NCI-H1694 treated with DMSO at 0.1 percent for 48 hours (cell line): ENCODE measurements around the gene LPP.

Experiments
- DNase-seq: peaks from one replicate; lab custom pipeline; 2025; lab: John Stamatoyannopoulos, UW

Gene LPP

DNA sequence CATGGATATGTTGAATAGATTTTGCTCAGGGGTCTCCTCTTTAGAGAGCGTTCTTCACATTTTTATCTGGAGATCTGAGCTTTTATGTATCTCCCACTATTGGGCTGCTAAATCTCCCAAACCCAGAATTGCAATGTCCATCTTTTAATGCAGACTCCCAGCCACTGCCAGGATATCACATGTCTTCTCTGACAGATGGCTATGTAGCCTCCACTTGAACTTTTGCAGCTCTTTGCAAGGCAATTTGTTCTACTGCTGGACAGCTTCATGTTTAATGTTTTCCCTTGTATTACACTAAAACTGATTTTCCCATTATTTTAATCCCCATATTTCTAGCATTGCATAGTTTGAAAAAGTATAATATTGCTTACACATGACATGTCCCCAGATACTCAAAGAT is 177.2 kb downstream of the LPP start:
- DNase-seq: no peak

DNA sequence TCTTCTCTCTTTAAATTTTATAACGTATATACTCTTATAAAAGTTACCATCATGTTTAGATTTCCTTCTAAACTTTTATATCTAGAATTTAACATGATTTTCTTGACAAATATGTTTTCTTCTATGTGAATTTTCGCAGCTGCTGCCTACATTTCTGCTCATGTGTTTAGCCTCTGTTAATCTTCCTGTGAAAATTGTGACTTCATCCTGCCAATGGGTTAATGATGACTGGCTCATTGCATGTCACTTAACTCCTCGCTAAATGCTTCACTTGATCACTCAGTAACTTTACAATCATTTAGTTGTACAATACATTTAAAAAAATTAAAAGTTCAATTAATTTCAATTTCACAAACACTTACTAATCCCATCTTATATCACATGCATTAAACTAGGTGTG is 178.1 kb downstream of the LPP start:
- no peak for DNase-seq

DNA sequence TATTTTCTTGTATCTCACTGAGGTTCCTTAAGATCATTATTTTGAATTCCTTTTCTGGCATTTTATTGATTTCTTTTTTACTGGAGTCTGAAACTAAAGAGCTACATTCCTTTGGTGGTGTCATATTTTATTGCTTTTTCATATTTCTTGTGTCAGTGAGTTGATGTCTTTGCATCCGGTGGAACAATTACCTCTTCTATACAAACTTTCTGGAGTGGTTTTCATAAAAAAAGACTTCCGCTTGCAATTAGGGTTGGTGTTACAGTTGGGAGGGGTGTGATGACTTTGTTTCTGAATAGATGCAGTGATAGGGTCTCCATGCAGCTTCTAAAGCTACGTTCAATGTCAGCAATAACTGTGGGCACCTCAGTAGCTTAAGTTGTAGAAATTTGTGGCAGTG is 181.7 kb downstream of the LPP start:
- no peak for DNase-seq

GRCh38 chr3:188336178-188336577 is 182.2 kb downstream of the LPP start:
- no peak for DNase-seq

DNA sequence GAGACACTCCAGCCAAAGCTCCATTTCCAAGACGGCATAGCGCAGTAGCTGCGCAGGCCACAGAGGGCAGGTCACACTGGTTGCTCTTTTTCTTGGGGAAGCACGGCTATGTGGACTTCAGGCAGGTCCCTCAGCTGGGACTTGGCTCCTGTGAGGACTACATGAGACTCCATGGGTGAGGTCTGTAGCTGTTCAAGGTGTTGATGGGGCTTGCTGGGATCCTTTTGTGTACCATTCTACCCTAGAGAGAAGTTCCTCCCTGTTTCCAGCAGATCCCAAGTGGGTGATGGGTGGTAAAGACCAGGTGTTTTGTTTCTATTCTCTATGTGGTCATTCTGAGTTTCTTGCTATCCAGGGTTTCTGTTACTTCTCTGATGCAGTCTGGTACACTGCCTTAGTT is 183.3 kb downstream of the LPP start:
- DNase-seq: no peak

GRCh38 chr3:188338086-188338485 is 184.1 kb downstream of the LPP start:
- no peak for DNase-seq

- DNase-seq: no peak
These were observed 185.7 kb downstream of the LPP start for GRCh38 chr3:188339410-188340295.

DNA sequence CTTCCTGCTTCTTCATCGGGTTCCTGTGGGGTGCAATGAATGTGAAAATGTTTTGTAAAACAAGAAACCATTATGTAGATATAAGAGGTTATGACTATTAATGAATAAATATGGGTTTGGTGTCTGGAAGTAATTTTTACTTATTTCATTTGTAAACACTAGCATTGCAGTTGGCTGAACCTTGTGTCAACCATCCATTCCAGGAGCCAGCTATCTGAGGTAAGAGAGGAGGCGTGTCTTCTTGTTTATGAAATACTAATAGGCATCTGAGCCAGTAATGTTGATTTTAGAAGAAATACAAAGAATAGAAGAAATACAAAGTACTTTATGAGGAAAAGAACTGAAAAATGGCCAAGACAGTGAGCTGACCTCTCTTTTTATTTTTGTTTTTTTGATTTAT is 187.5 kb downstream of the LPP start:
- no peak for DNase-seq

GRCh38 chr3:188342991-188343732 is 189.2 kb downstream of the LPP start:
- DNase-seq: no peak

- DNase-seq: no peak
These were observed 189.9 kb downstream of the LPP start for GRCh38 chr3:188343894-188344293.

DNA sequence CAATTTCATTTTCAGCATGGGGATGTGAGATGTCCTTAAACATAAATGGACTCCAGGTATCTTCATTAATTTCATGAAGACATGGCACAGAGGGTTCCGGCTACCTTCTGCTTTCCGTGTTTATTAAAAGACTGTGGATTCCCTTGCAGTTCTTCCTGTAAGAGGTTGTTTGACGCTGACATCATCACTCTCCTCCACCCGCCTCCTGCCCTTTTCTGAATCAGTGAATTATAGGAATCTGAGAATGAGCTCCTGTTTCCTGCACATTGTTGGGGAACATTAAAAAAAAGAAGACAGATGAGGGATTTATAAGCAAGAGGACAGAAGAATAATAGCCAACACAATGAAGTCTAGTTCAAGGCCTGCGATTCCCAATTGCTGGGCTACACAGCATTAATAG is 191.3 kb downstream of the LPP start:
- DNase-seq: no peak

DNA sequence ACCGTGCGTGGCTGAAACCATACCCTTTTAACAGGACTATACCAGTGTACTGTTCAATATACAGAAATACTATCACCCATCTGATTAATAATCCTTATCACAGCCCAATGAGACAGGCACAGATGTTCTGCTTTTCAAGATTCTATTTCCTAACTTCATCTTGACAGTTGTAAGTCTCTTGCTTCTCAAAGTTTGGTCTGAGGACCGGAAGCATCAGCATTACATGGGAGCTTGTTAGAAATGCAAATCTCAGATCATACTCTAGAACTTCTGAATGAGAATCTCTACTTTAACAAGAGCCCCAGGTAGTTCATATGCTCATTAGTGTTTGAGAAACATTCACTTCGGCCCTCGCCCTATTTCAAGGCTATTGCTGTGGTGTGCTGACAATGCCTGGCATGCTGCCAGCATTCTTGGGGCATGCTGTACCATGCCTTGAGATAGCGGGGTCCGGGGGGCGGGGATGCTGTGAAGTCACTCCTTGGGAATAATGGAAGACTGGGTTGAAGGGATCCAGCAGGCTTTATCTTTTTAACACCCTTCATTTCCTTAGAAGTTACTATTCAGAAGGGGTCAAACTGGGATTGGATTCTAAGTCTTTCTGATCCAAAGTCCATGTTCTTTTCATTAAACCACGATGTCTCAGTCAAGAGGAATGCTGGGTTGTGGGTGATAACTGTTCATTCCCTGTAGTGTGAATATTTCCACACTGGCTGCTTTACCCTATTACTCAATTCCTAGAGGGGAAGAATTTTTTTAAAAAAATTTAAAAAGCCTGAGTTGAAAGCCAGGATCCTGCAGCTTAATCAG is 194.7 kb downstream of the LPP start:
- DNase-seq: no peak

GRCh38 chr3:188349351-188349901 is 195.5 kb downstream of the LPP start:
- no peak for DNase-seq

- DNase-seq: no peak
These were observed 196.0 kb downstream of the LPP start for GRCh38 chr3:188349933-188350332.

GRCh38 chr3:188350961-188351360 is 197.0 kb downstream of the LPP start:
- DNase-seq: no peak

DNA sequence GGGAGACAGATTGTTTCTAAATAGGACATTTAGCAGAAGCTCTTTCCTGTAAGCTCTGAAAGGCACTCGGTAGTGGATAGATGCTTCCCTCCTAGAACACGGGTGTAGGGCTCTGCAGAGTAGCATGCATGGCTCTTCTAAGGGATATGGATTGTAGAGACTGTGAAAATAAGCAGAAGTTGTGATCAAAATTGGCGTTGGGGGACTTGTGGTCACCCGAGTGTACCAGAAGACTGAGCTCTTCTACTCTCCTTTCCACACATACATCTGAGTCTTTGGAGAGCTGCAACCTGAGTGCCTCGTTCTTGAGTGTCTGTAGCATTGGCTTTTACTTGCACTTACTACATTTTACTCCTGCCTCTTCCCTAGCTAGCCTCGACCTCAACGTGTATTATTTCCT is 197.7 kb downstream of the LPP start:
- DNase-seq: no peak

- DNase-seq: no peak
These were observed 198.4 kb downstream of the LPP start for GRCh38 chr3:188352196-188352927.

DNA sequence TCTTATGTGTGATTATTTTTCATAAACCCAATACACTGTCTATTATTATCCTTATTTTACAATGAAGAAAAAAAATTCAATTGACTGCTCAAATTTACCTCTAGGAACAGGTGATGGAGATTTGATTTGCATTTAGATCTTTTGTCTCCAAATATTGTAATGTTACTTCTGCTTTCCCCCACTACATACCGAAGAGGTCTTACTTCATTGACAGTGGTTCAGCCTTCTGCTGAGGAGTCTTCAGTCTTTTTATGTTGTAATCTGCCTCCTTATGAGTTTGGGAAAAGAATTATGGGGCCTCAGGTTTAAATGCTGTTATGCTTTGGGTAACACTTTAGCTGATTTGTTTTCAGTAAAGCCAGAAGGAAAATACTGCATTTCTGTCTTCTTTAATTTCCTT is 199.5 kb downstream of the LPP start:
- DNase-seq: no peak

- DNase-seq: no peak
These were observed 205.0 kb downstream of the LPP start for GRCh38 chr3:188358787-188359493.

GRCh38 chr3:188360364-188360881 is 206.5 kb downstream of the LPP start:
- no peak for DNase-seq

DNA sequence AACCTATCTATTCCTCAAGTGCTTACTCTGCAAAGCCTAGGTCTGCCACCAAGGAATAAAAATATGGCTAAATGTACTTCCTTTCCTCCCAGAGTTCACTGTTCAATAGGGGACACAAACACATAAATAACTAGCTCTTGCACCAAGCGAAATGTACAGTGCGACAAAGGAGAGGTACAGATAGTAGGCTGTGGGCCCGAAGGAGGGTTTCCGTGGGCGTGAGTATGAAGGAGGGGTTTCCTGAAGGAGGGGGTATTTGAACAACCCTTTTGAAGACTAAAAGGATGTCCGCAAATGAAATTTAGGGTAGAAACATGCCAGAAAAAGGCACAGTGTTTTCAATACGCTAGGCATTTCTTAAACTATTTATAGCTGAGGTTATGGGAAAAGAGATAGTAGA is 207.9 kb downstream of the LPP start:
- DNase-seq: no peak
